ENCODE measurements around the gene KIF3A.

- TF ChIP-seq POLR2A (IDR thresholded peaks at IDR 0.05): no peak
- TF ChIP-seq, protein P1, sequence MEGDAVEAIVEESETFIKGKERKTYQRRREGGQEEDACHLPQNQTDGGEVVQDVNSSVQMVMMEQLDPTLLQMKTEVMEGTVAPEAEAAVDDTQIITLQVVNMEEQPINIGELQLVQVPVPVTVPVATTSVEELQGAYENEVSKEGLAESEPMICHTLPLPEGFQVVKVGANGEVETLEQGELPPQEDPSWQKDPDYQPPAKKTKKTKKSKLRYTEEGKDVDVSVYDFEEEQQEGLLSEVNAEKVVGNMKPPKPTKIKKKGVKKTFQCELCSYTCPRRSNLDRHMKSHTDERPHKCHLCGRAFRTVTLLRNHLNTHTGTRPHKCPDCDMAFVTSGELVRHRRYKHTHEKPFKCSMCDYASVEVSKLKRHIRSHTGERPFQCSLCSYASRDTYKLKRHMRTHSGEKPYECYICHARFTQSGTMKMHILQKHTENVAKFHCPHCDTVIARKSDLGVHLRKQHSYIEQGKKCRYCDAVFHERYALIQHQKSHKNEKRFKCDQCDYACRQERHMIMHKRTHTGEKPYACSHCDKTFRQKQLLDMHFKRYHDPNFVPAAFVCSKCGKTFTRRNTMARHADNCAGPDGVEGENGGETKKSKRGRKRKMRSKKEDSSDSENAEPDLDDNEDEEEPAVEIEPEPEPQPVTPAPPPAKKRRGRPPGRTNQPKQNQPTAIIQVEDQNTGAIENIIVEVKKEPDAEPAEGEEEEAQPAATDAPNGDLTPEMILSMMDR (IDR thresholded peaks at IDR 0.05): no peak
These were observed 73.3 kb downstream of the KIF3A start for GRCh38 chr5:132663771-132664695.

All from Peyer's patch (tissue), 4 donors.